GM21529 (cell line): ENCODE results near the gene CPNE4.
"Not testable (repeated sequence)": the region's sequence is repeated elsewhere in the genome, so short reads cannot be mapped to it uniquely, and the experiment has no call there.

Source experiments
- ATAC-seq: cut with Tn5 transposase; IDR thresholded peaks from one replicate; pipeline ENCODE4 v1.9.1; 2021; ENCODE audit not compliant: unreplicated experiment

CPNE4 gene

DNA sequence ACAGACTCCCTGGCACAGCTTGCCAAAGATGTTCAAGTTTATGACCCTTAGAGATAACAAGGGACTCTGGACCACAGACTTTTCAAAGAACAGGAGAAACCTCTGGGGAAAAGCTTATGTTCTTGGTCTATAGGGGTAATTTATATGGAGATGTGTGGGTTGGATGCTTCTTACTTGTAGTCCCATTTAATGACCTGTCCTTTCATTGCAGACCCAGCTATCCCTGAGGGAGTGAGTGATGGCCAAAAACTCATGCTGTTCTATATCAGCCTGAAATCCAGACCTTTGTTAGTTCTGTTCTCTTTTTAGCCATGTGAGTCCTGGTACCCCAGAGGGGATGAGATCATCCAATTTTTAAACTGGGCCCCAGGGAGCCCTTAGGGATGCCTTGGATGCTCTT lies 488.4 kb downstream of the CPNE4 start:
- no peak for ATAC-seq

DNA sequence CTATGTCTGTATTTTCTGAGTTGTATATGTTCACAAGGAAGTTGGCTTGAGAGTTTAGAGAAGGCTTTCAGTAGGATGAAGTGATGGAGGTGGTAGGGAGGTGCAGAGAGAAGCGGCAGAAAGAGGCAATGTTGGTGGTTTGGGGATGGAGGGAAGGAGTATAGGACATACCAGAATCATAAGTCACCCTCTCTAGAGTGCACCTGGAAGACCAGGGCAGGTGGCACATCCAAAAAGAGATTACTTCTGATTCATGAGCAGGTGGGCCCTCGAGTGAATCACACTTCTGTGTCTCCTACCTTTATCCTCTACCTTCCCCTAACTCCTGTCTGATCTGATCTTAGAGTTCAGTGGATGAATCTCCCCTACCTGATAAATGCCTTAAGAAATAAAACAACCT lies 490.3 kb downstream of the CPNE4 start:
- no peak for ATAC-seq

DNA sequence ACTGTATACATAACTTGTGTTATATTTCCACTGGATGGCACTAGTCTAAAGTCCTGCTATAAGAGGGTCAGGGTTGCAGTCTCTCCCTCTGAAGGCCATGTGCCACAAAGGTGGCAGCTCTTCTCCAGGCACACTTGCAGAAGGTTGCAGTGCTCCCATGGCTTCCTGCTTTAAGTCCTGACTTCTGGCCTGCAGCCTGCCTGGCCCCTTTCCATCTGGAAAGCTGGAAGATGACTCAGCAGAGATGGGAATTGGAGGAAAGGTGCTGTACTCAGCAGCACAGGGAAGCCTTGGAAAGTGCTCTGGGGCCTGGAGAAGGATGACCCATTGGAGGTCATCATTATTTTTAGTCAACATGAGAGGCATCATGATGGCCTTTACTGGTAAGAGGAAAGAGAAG lies 491.1 kb downstream of the CPNE4 start:
- ATAC-seq = no peak

DNA sequence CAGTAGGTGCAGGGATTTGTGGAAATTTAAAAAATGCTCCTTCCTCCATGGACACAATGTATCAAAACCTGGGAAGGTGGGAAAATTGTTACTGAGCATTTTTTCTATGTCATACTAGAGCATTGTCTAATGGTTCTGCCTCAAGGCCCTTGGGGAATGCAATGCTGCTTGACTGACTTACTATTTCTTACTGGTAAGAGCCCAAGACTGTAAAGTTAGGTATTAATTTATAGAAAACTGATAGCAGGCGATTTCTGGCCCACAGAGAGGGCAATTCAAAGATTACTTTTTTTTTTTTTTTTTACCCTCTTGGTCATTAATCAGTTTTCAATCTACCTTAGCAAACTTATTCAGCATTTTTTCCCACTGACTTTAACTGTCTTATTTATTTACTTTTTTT lies 493.5 kb downstream of the CPNE4 start:
- no peak for ATAC-seq

GRCh38 chr3:131540821-131541220 lies 494.0 kb downstream of the CPNE4 start:
- ATAC-seq = no peak

DNA sequence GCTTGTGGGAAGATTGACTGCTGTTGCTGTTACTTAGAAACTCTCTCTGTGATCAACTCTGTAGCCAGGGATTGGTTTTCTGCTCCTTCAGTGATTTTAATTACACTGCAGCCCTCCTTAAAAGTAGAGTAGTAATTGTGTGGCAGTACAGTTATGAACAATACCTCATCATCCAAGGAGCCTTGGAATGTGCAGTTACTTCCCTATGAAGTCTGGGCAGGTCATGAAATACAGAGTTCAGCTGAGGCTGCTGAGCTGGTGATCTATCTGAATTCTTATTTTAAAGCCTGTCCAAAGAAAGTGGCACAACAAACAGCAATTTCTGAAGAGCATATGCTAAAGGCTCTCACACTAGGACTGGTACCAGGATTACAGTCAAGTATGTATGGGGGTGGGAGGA lies 494.7 kb downstream of the CPNE4 start:
- ATAC-seq = no peak

GRCh38 chr3:131538968-131539367 lies 495.8 kb downstream of the CPNE4 start:
- ATAC-seq = no peak

GRCh38 chr3:131537531-131537930 lies 497.3 kb downstream of the CPNE4 start:
- no peak for ATAC-seq

GRCh38 chr3:131535596-131535995 lies 499.2 kb downstream of the CPNE4 start:
- ATAC-seq = no peak

DNA sequence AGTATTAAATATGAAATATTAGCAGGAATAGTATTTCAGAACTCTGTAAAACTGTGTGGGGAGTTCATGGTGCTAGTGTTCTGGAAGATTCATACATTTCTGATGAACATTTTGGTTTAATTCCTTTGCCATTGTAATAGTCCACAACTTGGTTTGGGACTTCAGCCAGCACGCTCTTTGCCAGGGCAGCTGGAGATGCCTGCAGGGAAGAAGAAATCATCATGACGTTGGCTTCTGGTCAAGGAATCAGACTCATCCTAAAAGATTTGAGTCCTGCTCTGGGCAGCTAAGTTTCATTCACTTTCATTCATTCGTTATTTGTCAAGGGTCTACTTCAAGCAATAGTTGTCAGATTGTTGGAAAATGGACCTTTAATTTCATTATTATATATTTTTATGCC lies 499.7 kb downstream of the CPNE4 start:
- no peak for ATAC-seq

DNA sequence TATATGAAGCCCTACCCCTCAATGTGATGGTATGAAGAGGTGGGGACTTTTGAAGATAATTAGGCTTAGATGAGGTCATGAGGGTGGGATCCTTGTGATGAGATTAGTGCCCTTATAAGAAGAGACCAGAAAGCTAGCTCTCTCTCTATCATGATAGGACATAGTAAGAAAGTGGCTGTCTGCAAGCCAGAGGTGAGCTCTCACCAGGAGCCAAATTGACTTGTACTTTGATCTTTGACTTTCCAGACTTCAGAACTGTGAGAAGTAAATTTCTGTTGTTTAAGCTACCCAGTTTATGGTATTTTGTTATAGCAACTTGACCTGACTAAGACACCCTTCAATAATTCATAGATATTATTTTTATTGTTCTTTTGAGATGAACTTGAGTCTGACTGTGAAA lies 502.2 kb downstream of the CPNE4 start:
- no peak for ATAC-seq

- no peak for ATAC-seq
Observed at GRCh38 chr3:131530843-131531242, 504.0 kb downstream of the CPNE4 start.

GRCh38 chr3:131530388-131530787 lies 504.4 kb downstream of the CPNE4 start:
- ATAC-seq = no peak

GRCh38 chr3:131526801-131527347 lies 507.9 kb downstream of the CPNE4 start:
- no peak for ATAC-seq

DNA sequence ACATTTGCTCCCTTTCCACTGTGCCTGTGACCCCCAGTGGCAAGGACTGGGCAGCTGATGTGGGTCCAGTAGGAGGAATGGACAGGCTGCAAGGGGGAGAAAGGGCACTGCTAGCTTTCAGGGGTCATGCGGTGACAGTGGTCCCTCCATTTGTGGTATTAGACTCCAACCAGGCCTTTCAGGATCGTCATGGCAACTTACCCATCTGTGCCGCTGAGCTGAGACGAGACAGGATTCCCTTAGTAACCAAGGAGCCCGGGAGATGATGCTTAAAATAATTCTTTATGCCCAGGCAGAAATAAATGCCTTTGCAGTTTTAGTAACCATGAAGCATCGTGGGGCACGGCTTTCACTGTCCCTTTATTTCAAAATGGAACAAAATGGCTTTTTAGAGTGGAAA lies 516.1 kb downstream of the CPNE4 start:
- no peak for ATAC-seq

DNA sequence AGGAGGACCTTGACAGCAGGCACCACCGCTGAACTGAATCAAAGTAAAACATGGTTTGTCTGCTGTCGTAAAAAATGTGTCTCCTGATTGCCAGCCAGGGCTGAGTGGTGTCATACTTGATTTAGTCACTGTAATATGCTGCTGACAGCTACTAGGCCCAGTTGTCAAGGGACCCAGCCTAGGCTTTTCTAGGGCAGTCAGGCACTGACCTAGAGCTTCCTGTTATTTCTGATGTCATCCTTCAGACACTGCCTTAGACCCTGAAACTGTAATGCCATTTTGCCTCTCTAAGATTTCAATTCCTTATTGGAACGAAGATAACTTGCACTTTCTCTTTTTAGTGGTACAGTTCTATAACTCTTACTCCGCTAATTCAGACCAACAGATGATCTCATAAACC lies 529.4 kb downstream of the CPNE4 start:
- no peak for ATAC-seq

GRCh38 chr3:131503320-131503635 lies 531.5 kb downstream of the CPNE4 start:
- no peak for ATAC-seq

DNA sequence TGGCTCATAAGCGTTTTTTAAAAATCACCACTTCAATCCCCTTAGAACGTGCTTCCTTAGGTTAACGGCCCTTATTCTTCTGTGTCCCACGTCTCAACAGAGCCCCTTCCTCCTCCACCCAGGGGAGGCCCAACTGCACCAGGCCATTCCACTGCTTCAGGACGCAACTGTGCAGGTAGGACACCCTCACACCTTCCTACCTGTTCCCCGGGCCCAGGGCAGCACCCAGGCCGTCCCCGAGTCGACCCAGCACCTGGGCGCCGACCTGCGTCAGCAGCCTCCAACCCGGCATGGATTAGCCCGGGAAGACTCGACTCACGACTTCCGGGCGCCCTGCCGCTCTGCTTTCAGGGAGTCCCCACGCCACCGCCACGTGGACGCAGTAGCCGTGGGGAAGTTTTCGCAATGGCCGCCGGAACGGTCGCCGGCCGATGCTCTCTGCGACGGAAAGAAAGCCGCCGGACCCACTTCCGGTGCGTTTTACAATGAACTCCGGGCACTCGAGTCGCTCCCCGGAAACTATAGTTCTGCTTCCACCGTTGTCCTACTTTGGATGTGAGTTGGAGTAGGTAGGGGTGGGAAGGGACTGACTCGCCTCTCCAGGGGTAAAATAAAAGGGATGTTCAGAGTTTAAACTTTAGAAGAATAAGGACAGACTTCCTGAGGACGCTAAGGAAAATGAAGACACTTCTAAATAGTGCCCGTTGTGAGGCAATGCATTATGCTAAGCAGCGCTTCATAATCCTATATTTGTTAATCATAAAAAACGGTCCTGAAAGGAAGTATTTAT lies 532.1 kb downstream of the CPNE4 start, which contains the start of gene MRPL3:
MRPL3 (minus strand) TSS at position 442 of the 790 bp plus-strand sequence; CDS start at position 292, 150 bp downstream.
- peak; percentile 98 for ATAC-seq

DNA sequence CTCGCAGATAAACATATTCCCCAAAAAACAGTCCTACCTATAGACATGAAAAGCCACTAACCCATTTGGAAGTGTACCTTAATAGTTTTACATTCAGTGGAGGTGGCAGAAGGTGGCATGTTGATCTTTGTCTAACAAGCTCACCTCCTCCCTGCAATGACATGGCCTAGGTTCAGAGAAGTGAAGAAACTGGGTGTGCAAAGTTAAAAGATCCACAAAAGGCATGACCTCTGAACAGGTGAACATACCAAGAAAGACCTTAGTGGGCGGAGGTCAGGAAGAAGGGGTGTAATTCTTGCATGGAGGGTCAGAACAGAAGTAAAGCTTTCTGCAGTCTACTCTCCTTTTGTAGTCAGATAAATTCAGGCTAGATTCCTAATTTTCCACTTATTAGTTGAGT lies 532.9 kb downstream of the CPNE4 start:
- ATAC-seq = no peak

- no peak for ATAC-seq
Observed at GRCh38 chr3:131494706-131495105, 540.1 kb downstream of the CPNE4 start.

DNA sequence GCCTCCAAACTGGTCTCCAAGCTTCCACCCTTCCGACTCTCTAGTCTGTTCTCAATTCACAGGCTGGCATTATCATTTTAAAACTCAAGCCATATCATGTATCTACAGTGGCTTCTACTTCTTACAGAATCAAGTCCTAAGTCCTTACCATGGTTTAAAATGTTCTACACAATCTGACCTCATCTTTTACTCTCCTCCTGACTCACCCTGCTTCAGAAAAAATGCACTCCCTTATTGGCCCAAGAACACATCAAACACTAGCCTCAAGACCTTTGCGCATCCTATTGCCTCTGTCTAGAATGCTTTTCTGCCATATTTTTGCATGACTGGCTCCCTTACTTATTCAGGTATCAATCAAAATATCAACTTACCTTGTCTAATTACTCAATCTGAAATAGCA lies 543.0 kb downstream of the CPNE4 start:
- no peak for ATAC-seq

DNA sequence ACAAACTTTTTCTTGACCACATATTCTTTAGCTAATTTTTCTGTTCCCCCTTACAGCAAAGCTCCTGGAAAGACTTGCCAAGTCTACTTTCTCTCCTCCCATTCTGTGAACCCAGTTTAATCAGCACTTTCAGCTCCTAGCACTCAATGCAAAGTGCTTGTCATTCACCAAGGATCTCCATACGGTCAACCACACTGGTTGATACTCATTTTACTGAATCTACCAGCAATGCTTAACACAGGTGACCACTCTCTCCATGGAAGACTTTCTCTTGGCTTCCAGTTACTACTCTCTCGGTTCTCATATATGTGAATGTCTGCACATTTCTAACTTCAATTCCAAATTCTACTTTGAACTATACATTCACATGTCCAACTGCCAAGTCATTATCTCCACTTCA lies 543.7 kb downstream of the CPNE4 start:
- no peak for ATAC-seq

DNA sequence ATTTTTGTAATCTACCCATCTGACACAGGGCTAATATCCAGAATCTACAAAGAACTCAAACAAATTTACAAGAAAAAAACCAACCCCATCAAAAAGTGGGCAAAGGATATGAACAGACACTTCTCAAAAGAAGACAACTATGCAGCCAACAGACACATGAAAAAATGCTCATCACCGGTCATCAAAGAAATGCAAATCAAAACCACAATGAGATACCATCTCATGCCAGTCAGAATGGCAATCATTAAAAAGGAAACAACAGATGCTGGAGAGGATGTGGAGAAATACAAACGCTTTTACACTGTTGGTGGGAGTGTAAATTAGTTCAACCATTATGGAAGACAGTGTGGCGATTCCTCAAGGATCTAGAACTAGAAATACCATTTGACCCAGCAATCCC lies 548.3 kb downstream of the CPNE4 start:
- ATAC-seq = not testable (repeated sequence)
